OCI-LY3 (cell line): ENCODE measurements around the gene FBXO22.

Experiments used
- EZH2phosphoT487 ChIP-seq: fragments of 200-600 bp; shearing (Covaris generic); IDR thresholded peaks from 2 replicates; pipeline ENCODE4 v1.6.1; 2018; ENCODE audit warnings: antibody characterized with exemption, mixed run types, low read depth
- TF ChIP-seq, protein P1 (sequence below): fragments of 200-600, 300-600 bp; sonication (generic); IDR thresholded peaks from 2 replicates; pipeline ENCODE4 v1.5.1; 2014; ENCODE audit warnings: antibody characterized with exemption, low read length, low read depth

DNA sequence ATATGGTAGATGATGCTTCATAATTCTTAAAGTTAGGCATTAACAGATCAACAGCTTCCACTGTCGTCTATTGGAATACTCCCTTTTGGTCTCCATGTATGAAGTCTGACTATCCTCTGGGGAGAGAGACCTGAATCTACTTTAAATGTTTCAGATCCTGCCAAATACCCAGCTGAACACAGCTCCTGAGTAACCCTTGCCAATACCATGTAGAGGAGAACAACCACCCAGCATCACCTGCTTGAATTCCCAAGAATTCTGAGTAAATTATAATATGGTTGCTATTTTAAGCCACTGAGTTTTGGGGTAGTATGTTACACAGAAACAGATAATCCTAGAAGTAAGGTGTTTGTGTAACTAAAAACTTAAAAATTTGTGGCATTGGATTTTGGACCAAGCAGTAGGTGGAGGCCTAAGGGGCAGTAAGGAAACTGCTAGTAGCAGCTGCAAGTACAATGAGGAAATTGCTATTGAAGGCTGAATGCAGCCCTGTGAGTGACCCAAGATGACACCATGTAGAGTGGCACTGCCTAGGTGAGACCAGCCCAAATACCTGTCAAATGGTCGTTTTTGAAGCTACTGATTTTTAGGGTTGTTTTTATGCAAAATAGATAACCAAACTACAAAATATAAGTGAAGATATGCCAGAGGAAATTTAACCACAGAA is 77.6 kb downstream of the FBXO22 start:
- TF ChIP-seq, protein P1, sequence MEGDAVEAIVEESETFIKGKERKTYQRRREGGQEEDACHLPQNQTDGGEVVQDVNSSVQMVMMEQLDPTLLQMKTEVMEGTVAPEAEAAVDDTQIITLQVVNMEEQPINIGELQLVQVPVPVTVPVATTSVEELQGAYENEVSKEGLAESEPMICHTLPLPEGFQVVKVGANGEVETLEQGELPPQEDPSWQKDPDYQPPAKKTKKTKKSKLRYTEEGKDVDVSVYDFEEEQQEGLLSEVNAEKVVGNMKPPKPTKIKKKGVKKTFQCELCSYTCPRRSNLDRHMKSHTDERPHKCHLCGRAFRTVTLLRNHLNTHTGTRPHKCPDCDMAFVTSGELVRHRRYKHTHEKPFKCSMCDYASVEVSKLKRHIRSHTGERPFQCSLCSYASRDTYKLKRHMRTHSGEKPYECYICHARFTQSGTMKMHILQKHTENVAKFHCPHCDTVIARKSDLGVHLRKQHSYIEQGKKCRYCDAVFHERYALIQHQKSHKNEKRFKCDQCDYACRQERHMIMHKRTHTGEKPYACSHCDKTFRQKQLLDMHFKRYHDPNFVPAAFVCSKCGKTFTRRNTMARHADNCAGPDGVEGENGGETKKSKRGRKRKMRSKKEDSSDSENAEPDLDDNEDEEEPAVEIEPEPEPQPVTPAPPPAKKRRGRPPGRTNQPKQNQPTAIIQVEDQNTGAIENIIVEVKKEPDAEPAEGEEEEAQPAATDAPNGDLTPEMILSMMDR = no peak
- no peak for TF ChIP-seq EZH2phosphoT487
